ENCODE measurements around the gene STK33.

Gene STK33

GRCh38 chr11:8564526-8564925, 29.5 kb downstream of the STK33 start:
- no peak overlapping the region for H3K4me3 ChIP-seq (ENCODE audit: low read depth, low read length)
- no peaks in the 10 kb centered on the region for H3K9me3 ChIP-seq (ENCODE audit: severe bottlenecking)
- no peak for TF ChIP-seq CTCF (IDR thresholded peaks at IDR 0.05; ENCODE audit: low read depth, low read length)
- H3K27ac ChIP-seq = no peak overlapping the region
- no peaks in the 10 kb centered on the region for H3K27me3 ChIP-seq (ENCODE audit: insufficient read depth, low read depth, severe bottlenecking)
- no peak for DNase-seq
- H3K36me3 ChIP-seq = no peaks in the 10 kb centered on the region

DNA sequence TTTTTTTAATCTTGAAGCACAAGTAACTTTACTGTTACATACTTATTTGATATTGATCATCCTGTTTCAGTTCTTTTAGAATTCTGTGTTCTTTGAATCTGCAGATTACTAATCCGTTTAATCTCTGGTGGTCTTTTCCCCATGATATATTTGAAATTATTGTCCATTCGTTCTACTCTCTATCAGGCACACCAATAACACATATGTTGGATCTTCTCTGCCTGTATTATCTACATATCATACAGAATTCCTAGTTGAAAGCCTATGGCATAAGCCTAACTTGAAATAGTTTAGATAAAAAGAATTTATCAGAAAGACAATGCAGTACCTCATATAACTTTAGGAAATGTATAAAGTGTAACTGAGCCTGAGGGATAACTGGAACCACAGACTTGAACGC, 32.6 kb downstream of the STK33 start:
- no peak for DNase-seq
- H3K9me3 ChIP-seq (ENCODE audit: severe bottlenecking) = no peaks in the 10 kb centered on the region
- no peak overlapping the region for H3K27ac ChIP-seq
- H3K36me3 ChIP-seq = no peaks in the 10 kb centered on the region
- TF ChIP-seq CTCF (IDR thresholded peaks at IDR 0.05; ENCODE audit: low read depth, low read length) = no peak
- H3K4me3 ChIP-seq (ENCODE audit: low read depth, low read length) = no peak overlapping the region
- H3K27me3 ChIP-seq (ENCODE audit: insufficient read depth, low read depth, severe bottlenecking) = no peaks in the 10 kb centered on the region

- no peak overlapping the region for H3K4me3 ChIP-seq (ENCODE audit: low read depth, low read length)
- no peak overlapping the region for H3K27ac ChIP-seq
- no peak for DNase-seq
- no peak for TF ChIP-seq CTCF (IDR thresholded peaks at IDR 0.05; ENCODE audit: low read depth, low read length)
- H3K9me3 ChIP-seq (ENCODE audit: severe bottlenecking) = no peaks in the 10 kb centered on the region
- no peaks in the 10 kb centered on the region for H3K27me3 ChIP-seq (ENCODE audit: insufficient read depth, low read depth, severe bottlenecking)
- H3K36me3 ChIP-seq = no peaks in the 10 kb centered on the region
Measured at GRCh38 chr11:8558436-8558835, 35.6 kb downstream of the STK33 start.

DNA sequence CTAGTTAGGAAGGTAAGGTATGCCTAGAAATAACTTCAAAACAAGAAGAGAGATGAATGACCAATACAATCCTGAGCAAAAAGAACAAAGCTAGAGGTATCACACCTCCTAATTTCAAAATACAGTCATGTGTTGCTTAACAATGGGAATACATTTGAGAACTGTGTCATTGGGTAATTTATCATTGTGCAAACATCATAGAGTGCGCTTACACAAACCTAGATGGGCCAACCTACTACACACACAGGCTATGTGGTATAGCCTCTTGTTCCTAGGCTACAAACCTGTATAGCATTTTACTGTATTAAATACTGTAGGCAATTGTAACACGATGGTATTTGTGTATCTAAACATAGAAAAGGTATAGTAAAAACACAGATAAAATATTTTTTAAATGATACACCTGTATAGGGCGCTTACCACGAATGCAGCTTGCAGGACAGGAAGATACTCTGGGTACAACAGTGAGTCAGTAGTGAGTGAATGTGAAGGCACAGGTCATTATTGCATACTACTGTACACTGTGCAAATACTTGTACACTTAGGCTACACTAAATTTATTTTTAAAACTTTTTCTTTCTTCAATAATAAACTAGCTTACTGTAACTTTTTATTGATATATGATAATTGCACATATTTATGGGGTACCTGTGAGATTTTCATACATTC, 48.2 kb downstream of the STK33 start:
- no peak for DNase-seq
- H3K27ac ChIP-seq = no peak overlapping the region
- no peaks in the 10 kb centered on the region for H3K36me3 ChIP-seq
- TF ChIP-seq CTCF (IDR thresholded peaks at IDR 0.05; ENCODE audit: low read depth, low read length) = no peak
- H3K9me3 ChIP-seq (ENCODE audit: severe bottlenecking) = peaks cover 2% of the 10 kb centered on the region
- no peak overlapping the region for H3K4me3 ChIP-seq (ENCODE audit: low read depth, low read length)
- H3K27me3 ChIP-seq (ENCODE audit: insufficient read depth, low read depth, severe bottlenecking) = no peaks in the 10 kb centered on the region

GRCh38 chr11:8544807-8545206, 49.2 kb downstream of the STK33 start:
- Histone ChIP-seq H3K27me3 (ENCODE audit: insufficient read depth, low read depth, severe bottlenecking) (no peaks in the 10 kb centered on the region), H3K4me3 (ENCODE audit: low read depth, low read length) (no peak overlapping the region), H3K9me3 (ENCODE audit: severe bottlenecking) (peaks cover 2% of the 10 kb centered on the region), H3K36me3 (no peaks in the 10 kb centered on the region), H3K27ac (no peak overlapping the region)
- no peak for DNase-seq
- no peak for TF ChIP-seq CTCF (IDR thresholded peaks at IDR 0.05; ENCODE audit: low read depth, low read length)

GRCh38 chr11:8543278-8543677, 50.8 kb downstream of the STK33 start:
- Histone ChIP-seq H3K36me3 (no peaks in the 10 kb centered on the region), H3K27ac (no peak overlapping the region), H3K4me3 (ENCODE audit: low read depth, low read length) (no peak overlapping the region), H3K9me3 (ENCODE audit: severe bottlenecking) (peaks cover 1% of the 10 kb centered on the region), H3K27me3 (ENCODE audit: insufficient read depth, low read depth, severe bottlenecking) (no peaks in the 10 kb centered on the region)
- TF ChIP-seq CTCF (IDR thresholded peaks at IDR 0.05; ENCODE audit: low read depth, low read length) = no peak
- no peak for DNase-seq
